Thoracic aorta (tissue), 2 donors: ENCODE data around the gene RSPH1. TPM values are rescaled to one million over a fixed set of nuclear protein-coding genes. Genes with fewer than 3 reads are reported as not detected.

Experiments
- ATAC-seq: fragments of 150-250 bp; one replicate; pipeline ENCODE4 v1.8.0; 2017; ENCODE audit warnings: low read depth; ENCODE audit not compliant: insufficient number of reproducible peaks, low FRiP score
- DNase-seq: peaks from one replicate; pipeline ENCODE4 v3.0.0-alpha.2; 2020; ENCODE audit warnings: low spot score
- H3K27ac ChIP-seq, 2 donors: fragments of 200-600 bp; sonication (generic); 1 replicate in 1 of 2; 2 replicates in 1 of 2; pipeline ENCODE4 v1.5.1; 2016; ENCODE audit warnings: mild to moderate bottlenecking in 2 of 2, moderate library complexity in 2 of 2
- H3K27me3 ChIP-seq: fragments of 200-600 bp; sonication (generic); replicated peaks from 2 replicates; pipeline ENCODE4 v1.6.0; 2016; ENCODE audit warnings: mild to moderate bottlenecking; ENCODE audit not compliant: insufficient read depth
- H3K36me3 ChIP-seq: fragments of 200-600 bp; sonication (generic); one replicate; pipeline ENCODE4 v1.5.1; 2016
- H3K4me1 ChIP-seq, 2 donors: fragments of 200-600 bp; sonication (generic); 1 replicate in 1 of 2; 2 replicates in 1 of 2; pipeline versions ENCODE4 v1.5.1 to v1.6.0; 2016; ENCODE audit warnings: low read depth in 2 of 2, mild to moderate bottlenecking in 1 of 2; ENCODE audit not compliant: control insufficient read depth in 1 of 2
- H3K4me3 ChIP-seq: fragments of 200-600 bp; sonication (generic); 2 replicates; pipeline ENCODE4 v1.5.1; 2016; ENCODE audit warnings: mild to moderate bottlenecking
- H3K9me3 ChIP-seq: fragments of 200-600 bp; sonication (generic); 2 replicates; pipeline ENCODE4 v1.5.1; 2016
- total RNA-seq, 2 donors: library from RNA; depleted of rRNA; stranded (reverse); fragments of >200 nt; gene quantifications; one replicate each; pipeline versions ENCODE4 v1.1.0 to v1.2.3, GENCODE V29; 2016
- TF ChIP-seq, protein P1 (sequence below): fragments of 200-600 bp; sonication (generic); IDR thresholded peaks from one replicate; pipeline ENCODE4 v1.5.1; 2019; ENCODE audit warnings: antibody characterized with exemption

RSPH1 gene
- total RNA-seq, 2 donors from 2014 or later = 0.27 TPM; not detected in 1

- TF ChIP-seq, protein P1, sequence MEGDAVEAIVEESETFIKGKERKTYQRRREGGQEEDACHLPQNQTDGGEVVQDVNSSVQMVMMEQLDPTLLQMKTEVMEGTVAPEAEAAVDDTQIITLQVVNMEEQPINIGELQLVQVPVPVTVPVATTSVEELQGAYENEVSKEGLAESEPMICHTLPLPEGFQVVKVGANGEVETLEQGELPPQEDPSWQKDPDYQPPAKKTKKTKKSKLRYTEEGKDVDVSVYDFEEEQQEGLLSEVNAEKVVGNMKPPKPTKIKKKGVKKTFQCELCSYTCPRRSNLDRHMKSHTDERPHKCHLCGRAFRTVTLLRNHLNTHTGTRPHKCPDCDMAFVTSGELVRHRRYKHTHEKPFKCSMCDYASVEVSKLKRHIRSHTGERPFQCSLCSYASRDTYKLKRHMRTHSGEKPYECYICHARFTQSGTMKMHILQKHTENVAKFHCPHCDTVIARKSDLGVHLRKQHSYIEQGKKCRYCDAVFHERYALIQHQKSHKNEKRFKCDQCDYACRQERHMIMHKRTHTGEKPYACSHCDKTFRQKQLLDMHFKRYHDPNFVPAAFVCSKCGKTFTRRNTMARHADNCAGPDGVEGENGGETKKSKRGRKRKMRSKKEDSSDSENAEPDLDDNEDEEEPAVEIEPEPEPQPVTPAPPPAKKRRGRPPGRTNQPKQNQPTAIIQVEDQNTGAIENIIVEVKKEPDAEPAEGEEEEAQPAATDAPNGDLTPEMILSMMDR = no peak
- H3K4me1 ChIP-seq = no peaks in the 10 kb centered on the region
- no peaks in the 10 kb centered on the region for H3K27me3 ChIP-seq
- no peak for ATAC-seq
- H3K27ac ChIP-seq = no peak overlapping the region
- no peak for DNase-seq
- H3K36me3 ChIP-seq = no peaks in the 10 kb centered on the region
- no peaks in the 10 kb centered on the region for H3K9me3 ChIP-seq
- no peak overlapping the region for H3K4me3 ChIP-seq
Observed at GRCh38 chr21:42426424-42426823, 69.6 kb downstream of the RSPH1 start.

- no peak overlapping the region for H3K4me3 ChIP-seq
Observed at GRCh38 chr21:42425591-42425990, 70.4 kb downstream of the RSPH1 start.

DNA sequence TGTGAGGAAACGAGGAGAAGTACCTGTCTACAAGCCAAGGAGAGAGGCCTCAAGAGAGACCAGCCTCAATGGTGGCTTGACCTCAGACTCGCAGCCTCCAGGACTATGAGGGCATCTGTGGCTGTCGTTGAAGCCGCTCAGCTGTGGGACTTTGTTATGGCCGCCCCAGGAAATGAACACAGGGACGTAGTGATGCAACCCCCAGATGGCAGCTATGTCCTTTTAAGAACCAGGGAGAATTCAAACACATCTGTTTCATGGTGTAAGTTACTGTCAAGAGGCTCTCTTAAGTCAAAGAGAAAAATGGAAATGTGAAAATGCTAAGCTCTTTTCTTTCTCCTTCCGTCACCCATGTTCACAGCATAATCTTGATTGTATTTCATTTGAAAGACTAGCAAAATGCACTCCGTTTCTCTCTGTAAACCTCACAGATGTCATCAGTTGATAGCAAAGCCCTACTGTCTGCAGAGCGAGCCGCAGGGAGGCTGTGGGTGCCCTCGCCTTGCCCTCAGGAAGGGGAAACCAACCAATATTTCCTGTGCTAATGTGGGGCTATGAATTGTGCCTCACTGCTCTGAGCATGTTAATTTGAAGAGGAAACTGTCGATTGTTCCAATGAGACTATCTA is 71.0 kb downstream of the RSPH1 start:
- Histone ChIP-seq H3K27me3 (no peaks in the 10 kb centered on the region), H3K4me3 (no peak overlapping the region), H3K4me1 (no peaks in the 10 kb centered on the region), H3K9me3 (no peaks in the 10 kb centered on the region), H3K27ac (no peak overlapping the region), H3K36me3 (no peaks in the 10 kb centered on the region)
- no peak for DNase-seq
- TF ChIP-seq, protein P1 = no peak
- ATAC-seq = no peak

More at GRCh38 chr21:42425591-42425990, 70.4 kb downstream of the RSPH1 start:
- TF ChIP-seq, protein P1 = no peak
- no peak for ATAC-seq
- Histone ChIP-seq H3K27ac (no peak overlapping the region), H3K4me1 (no peaks in the 10 kb centered on the region), H3K36me3 (no peaks in the 10 kb centered on the region), H3K9me3 (no peaks in the 10 kb centered on the region), H3K27me3 (no peaks in the 10 kb centered on the region)
- no peak for DNase-seq

GRCh38 chr21:42423685-42424084 is 72.3 kb downstream of the RSPH1 start:
- Histone ChIP-seq H3K36me3 (no peaks in the 10 kb centered on the region), H3K27me3 (no peaks in the 10 kb centered on the region), H3K4me3 (no peak overlapping the region), H3K27ac (no peak overlapping the region), H3K9me3 (no peaks in the 10 kb centered on the region), H3K4me1 (no peaks in the 10 kb centered on the region)
- TF ChIP-seq, protein P1 = no peak
- DNase-seq (no peak), ATAC-seq (no peak)

DNA sequence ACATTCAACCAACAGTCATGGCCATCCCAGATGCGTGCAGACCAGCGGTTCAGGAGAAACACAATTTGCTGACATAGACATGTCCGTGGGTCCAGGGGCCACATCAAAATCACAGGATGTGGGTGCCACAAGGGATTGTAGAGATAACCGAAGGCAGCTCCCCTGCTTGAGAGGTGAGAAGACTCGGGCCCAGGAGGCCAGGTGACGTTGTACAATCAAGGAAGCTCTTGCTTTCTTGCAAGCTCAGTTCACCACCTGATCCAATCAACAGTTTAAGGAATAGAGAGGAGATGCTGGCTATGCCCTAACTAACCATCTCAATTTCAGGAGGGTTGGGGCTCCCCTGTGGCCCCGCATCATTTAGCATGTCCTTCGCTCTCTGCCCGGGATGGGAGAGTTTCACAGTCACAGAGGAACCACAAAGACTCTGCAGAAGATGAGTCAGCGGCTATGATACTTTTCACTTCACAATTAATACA is 72.8 kb downstream of the RSPH1 start:
- TF ChIP-seq, protein P1 = no peak
- no peak for DNase-seq
- no peaks in the 10 kb centered on the region for H3K27me3 ChIP-seq
- no peak overlapping the region for H3K27ac ChIP-seq
- no peak for ATAC-seq
- H3K4me3 ChIP-seq = no peak overlapping the region
- no peaks in the 10 kb centered on the region for H3K36me3 ChIP-seq
- no peaks in the 10 kb centered on the region for H3K9me3 ChIP-seq
- H3K4me1 ChIP-seq = no peaks in the 10 kb centered on the region

Other genes starting within 250 kb of the RSPH1 start
- 1 to 10 TPM in 1 of 2 donors, not detected in 1; 3.2 TPM for gene TFF3, start 180.8 kb downstream of the RSPH1 start, total RNA-seq
- gene TFF2, start 145.2 kb downstream of the RSPH1 start, total RNA-seq = 10 to 100 TPM in 1 of 2 donors, not detected in 1; 17.0 TPM
- 10 to 100 TPM in 1 of 2 donors, not detected in 1; 85.8 TPM for gene TFF1, start 129.7 kb downstream of the RSPH1 start, total RNA-seq
- not detected for gene TMPRSS3, start 100.2 kb downstream of the RSPH1 start, total RNA-seq
- gene UBASH3A, start 92.3 kb downstream of the RSPH1 start, total RNA-seq = 1 to 10 TPM; 1.2 to 1.3 TPM
- gene SLC37A1, start 17.6 kb upstream of the RSPH1 start, total RNA-seq = 1 to 10 TPM; 6.6 to 9.6 TPM
- gene PDE9A, start 157.4 kb upstream of the RSPH1 start, total RNA-seq = 1 to 10 TPM; 4.2 to 4.7 TPM